GM21737 (cell line): ENCODE measurements around the gene TMEM205.
"Not testable (repeated sequence)": the region's sequence is repeated elsewhere in the genome, so short reads cannot be mapped to it uniquely, and the experiment has no call there.

Experiments used
- ATAC-seq: cut with Tn5 transposase; IDR thresholded peaks from one replicate; pipeline ENCODE4 v1.9.1; 2021; ENCODE audit warnings: mild to moderate bottlenecking, moderate library complexity; ENCODE audit not compliant: unreplicated experiment

The TMEM205 gene

DNA sequence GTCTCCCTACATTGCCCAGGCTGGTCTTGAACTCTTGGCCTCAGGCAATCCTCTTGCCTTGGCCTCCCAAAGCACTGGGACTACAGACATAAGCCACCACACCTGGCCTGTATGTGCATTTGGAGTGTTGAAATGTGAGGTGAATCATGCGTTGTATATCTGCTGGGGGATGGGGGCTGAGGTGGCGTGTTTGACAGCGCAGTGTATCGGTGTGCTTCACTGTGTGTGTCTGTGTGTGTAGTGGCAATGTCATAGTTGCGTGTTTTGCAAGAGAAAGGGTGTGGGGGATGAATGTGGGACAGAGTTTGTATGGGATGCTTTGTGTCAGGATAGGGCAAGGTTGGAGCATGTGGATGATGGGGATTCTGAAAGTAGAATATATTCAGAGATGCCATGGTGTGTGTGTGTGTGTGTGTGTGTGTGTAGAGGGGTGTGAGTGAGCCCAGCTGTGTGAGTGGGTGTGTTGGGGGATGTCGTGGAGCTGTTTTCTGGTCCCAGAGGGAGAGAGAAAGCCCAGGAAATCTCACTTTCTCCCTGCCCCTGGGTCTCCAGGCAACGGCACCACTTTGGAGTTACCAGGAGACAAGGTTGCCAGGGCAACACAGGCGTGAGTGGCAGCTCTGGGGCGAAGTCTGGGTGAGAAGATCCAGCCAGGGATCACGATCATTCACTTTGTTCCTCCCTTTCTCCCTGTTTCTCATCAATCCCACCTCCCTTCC is 27.3 kb upstream of the TMEM205 start:
- ATAC-seq: no peak

DNA sequence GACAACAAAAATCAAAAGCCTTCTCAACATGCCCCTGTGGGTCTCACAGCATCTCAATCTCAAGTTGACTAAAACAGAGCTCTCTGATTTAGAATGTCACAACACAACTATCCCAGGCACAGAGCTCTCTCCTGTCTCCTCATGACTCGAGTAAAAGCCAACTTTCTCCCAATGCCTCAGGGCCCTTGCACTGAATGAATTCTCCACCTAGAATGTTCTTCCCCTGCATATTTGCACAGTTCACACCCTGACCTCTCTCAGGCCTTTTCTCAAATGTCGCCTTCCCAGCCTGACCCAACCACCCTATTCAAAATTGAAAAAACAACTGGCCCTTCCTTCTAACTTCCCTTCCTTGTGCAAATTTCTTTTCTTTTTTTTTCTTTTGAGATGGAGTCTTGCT is 24.7 kb upstream of the TMEM205 start:
- no peak for ATAC-seq

DNA sequence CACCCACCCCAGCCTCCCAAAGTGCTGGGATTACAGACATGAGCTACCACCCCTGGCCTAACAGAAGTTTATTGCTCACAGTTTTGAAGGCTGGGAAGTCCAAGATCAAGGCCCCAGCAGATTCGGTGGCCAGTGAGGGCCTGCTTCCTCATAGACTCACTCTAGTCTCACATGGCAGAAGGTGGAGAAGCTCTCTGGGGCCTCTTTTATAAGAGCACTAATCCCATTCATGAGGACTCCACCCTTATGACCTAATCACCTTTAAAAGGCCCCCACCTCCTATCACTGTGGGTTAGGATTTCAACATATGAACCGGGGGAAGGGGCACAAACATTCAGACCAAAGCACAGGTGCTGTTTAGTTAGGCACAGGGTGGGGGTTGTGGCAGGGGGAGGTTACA is 21.5 kb upstream of the TMEM205 start:
- no peak for ATAC-seq

DNA sequence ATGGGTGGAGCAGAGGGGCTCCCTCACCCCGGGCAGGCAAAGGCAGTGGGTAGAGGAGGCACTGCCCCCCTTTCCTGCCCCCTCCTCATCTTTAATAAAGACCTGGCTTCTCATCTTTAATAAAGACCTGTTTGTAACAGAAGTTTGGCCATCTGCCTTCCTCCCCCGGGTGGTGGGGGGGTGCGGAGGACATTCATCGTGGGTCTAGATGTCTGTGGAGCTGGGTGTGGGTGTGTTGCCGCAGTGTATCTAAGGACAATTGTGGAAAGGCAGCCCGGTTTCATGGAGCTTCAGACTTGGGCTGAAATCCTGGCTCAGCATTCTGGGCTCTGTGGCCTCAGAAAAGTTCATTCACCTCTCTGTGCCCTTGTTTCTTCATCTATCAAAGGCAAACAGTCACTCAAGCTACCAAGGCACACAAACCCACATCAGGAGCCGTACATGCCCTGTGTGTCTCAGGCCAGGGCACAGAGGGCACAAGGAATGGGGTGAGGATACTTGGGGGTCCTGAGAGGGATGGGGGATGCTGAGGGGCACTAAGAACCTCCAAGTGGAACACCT is 19.6 kb upstream of the TMEM205 start:
- no peak for ATAC-seq

DNA sequence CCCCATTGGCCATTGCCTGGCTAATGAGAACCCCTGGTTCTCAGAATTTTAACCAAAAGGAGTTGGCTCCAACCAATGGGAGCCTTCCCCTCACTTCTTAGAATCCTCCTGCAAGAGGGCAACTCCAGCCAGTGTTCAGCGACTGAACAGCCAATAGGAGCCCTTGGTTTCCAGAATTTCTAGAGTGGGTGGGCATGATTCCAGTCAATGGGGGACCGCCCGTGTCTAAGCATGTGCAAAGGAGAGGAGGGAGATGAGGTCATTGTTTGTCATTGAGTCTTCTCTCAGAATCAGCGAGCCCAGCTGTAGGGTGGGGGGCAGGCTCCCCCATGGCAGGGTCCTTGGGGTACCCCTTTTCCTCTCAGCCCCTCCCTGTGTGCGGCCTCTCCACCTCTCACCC is 18.9 kb upstream of the TMEM205 start:
- no peak for ATAC-seq

DNA sequence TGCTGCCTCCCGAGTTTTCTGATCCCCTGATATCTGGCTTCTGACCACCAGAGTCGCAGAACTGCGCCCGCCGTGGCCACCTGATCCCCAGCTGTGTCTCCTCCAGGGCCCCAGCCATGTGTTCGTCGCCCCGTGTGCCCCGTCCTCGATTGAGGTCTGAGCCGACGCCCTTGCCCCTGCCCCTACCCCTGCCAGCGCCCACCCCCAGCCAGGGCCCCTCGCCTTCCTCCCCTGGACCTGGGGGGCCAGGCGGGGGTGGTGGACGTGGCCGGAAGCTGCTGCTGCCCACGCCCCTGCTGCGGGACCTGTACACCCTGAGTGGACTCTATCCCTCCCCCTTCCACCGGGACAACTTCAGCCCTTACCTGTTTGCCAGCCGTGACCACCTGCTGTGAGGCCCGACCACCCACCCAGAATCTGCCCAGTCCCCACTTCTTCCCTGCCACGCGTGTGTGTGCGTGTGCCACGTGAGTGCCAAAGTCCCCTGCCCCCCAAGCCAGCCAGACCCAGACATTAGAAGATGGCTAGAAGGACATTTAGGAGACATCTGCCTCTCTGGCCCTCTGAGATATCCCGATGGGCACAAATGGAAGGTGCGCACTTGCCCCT is 18.3 kb upstream of the TMEM205 start:
- no peak for ATAC-seq

DNA sequence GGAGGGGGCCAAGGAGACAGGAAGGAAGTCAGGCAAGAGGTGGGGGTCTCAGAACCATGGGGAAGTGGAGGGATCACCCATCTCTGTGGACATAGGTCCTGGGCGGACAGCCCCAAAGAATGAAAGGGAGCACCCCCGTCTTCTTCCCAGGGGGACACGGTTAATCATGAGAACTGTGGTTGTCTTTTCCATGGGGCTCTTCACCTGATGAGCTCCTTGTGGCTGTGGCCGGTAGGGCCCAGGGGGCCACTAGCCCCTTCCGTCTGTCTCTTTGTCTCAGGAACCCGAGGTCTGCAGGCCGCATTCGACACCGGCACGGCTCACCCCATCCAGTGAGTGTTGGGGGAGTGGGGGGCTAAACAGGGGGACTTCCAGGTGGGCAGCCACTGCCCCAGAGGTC is 17.8 kb upstream of the TMEM205 start:
- no peak for ATAC-seq

DNA sequence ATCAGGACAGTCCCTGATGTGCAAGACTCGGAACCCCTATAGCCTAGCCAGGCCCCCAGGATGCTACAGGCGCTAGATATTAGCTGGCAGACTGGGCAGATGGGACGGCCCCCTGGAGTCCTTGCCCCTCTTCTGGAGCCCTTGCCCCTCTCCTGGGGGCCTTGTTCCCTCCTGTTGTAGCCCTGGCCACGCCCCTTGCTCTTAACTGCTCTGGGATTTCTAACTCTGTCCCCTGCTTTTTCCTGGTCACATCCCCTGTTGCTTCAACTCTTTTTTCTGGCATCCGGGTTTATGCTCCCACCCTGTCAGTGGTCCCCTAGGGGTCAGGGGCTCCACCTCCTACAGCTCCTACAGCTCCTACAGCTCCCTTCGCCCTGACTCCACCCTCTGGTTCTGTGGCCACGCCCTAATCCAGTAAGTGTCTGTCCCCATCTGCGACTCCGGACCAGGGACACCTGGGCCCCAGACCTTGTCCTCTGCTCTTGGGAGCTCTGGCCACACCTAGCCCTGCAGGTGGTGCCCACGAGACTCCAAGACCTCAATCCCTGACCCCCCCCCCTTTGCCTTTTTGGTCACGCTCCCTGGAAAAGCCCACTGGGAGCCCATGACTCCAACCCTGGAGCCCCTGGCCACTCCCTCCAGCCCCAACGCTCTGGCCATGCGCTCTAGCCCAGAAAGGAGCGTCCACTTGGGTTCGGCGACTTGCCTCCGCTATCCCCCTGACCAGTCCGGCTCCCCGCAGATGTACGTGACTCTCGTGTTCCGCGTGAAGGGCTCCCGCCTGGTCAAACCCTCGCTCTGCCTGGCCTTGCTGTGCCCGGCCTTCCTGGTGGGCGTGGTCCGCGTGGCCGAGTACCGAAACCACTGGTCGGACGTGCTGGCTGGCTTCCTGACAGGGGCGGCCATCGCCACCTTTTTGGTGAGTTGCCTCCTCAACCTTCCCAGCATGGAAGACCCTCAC is 16.0 kb upstream of the TMEM205 start:
- ATAC-seq: no peak

DNA sequence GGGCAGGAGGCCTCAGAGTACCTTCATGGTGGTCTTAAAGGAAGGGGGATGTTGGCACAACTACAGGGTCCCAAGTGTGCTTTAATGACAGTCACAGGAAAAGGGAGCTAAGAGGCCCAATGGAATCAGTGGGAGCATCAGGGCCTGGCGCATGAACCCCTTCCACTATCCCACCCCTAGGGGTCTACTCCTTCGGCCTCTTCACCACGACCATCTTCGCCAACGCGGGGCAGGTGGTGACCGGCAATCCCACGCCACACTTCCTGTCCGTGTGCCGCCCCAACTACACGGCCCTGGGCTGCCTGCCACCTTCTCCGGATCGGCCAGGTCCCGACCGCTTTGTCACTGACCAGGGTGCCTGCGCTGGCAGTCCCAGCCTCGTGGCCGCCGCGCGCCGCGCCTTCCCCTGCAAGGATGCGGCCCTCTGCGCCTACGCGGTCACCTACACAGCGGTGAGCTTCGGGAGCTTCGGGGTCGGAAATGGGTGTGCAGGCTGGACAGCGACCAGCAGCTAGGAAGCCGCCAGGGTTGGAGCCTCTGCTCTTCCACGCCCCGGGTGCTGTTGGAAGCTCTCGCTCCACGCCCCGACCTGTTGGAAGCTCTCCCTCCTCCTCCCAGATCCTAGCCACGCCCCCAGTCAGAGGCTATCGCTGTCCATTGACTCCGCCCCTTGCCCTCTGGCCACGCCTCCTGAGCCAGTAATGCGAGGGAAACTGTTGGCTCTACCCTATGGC is 15.1 kb upstream of the TMEM205 start:
- ATAC-seq: no peak

DNA sequence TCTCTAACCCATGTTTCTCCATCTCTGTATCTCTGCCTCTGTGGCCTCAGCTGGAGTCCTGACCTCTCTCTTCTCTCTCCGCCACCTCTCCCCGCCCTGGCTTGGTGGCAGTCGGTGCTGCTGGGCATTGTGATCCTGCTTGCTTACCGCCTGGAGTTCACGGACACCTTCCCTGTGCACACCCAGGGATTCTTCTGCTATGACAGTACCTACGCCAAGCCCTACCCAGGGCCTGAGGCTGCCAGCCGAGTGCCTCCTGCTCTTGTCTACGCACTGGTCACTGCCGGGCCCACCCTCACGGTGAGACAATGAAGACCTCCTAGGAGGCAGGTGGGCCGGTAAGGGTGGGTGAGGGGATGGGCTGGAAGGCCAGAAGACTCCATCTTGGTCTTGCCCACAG is 13.4 kb upstream of the TMEM205 start:
- no peak for ATAC-seq

DNA sequence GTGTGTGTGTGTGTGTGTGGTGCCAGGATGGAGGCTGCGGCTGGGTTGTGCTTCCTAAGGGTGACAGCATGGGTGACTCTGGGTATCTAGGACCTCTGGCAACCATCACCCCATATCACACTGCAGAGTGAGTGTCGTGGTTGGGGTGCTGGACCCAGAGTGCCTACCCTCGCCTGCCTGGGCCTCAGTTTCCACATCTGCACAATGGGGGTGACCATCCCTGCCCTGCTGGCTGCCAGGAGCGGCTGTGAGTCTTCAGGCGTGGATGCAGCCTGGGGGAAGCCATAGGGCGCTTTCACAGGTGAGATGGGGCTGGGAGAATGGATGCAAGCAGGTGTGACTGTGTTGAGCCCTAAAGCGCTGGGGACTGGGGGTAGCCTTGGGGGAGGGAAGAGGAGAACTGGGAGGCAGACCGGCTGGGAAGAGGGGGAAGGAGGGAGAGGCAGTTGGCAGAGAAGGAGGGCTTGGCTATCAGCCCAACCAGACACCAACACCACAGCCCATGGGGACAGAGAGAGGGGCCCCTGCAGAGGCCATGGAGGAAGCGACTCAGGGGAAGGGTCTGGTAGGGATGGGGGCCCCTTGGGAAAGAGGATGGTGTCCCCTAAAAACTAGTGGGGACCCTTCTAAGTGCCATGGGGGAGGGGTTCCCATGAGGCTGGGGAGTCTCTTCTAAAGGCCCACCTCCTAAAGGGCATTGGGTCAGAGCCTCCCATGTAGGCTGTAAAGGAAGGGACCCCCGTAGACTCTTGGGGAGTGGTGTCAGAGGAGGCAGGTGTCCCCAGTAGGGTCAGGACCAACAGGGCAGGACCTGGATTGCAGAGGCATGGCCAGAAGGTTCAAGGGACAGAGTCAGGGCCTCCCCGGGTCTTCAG is 10.8 kb upstream of the TMEM205 start:
- no peak for ATAC-seq

DNA sequence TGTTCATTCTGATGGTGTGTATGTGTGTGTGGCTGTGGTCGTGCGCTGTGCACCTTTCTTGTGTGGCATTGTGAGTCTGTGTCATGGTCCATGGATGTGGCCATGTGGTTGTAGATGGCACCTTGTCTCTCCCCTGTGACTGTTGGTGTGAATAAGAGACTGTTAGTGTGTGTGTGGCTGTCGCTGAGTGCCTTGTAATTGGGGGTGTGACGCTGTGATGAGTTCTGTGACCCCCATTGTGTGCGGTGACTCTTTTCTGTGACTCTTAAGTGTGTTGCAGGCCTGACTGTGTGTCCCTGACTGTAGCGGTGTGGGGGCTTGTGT is 10.0 kb upstream of the TMEM205 start:
- no peak for ATAC-seq

DNA sequence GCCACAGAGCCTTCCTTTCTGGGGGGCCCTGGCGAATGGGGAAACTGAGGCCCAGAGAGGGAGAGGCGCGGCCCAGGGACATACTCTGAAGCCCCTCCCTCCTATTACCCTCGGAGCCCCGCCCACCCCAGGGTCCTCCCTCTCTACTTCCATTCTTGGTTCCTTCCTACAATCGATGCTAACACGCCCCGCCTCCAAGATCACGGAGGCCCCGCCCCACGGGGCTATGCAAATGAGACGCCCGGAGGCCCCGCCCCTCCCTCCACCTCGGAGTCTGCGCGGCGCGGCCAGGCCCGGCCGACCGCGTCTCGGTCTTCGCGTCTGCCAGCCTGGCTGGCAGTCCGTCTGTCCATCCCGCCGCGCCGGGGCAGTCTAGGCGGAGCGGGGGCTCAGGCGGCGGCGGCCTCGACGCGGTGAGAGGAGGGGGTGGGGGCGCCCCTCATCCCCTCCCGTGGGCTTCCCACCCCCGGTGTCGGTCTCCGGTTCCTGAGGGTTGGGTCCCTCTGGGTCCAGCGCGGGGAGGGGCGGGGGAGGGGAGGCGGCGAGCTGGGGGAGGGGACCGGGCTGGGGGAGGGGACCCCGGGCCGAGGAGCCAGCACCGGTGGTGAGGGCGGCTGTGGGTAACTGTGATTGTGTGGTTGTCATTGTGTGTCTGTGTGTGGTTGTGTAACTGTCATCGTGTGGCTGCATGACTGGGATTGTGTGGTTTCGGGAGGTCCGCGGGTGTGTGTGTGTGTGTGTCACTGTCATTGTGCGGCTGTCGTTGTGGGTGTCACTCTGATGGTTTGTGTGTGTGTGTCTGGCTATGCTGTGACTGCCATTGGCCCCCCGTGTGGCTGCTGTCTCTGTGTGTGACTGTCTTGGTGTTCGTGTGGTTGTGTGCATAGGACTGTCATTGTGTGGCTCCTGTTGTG is 9.3 kb upstream of the TMEM205 start, which contains the start of gene PLPPR2:
Gene PLPPR2 (plus strand): TSS at position 273 of the 914 bp plus-strand sequence. CDS start 2,242 bp downstream, outside the sequence.
- ATAC-seq: no peak

DNA sequence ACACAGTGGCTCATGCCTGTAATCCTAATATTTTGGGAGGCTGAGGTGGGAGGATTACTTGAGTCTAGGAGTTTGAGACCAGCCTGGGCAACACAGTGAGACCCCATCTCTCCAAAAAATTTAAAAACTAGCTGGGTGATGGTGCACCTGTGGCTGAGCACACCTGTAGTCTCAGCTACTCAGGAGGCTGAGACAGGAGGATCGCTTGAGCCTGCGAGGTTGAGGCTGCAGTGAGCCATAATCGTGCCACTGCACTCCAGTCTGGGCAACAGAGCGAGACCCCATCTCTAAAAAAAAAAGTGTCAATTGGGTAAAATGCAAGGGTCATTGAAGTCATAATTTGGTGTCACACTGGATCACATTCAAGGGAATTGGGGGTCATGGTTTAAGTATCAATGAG is 8.0 kb upstream of the TMEM205 start:
- ATAC-seq: not testable (repeated sequence)

DNA sequence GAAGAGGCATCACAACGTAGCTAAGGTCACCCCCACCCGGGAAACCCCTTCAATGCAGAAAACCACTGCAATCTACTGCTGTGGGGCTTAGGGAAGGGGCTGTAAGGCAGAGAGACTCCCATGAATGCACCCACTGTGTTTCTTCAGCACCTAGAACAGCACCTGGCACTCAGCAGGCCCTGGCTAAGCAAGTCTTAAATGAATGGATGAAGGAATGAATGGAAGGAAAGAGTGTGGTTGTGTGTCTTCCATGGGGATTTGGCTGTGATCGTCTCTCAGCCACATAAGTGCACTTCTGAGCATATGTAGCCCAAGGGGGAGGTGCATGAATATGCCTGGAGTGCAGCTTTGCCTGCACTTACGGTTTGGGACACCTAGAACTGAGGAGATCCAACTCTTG is 3.1 kb upstream of the TMEM205 start:
- ATAC-seq: no peak

DNA sequence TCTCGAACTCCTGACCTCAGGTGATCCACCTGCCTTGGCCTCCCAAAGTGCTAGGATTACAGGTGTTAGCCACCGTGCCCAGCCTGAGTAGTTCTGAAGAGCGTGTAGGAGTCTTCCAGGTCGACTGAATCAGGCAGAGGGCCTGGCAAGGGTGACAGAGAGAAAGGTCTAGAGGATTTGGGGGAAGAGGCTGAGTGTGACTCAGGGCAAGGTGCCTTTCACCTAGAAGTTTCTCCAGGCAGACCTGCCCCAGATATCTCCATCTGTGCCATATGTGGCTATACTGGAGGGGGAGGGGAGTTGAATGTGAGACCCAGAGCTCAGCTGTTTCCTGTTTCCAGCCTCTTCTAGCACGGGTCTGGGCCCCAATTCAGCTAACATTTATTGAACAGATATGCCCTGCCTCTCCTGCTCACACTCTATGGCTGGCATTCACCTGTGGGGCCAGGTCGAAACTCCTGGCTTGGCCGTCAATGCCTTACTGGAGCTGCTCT is 1.5 kb upstream of the TMEM205 start:
- no peak for ATAC-seq

DNA sequence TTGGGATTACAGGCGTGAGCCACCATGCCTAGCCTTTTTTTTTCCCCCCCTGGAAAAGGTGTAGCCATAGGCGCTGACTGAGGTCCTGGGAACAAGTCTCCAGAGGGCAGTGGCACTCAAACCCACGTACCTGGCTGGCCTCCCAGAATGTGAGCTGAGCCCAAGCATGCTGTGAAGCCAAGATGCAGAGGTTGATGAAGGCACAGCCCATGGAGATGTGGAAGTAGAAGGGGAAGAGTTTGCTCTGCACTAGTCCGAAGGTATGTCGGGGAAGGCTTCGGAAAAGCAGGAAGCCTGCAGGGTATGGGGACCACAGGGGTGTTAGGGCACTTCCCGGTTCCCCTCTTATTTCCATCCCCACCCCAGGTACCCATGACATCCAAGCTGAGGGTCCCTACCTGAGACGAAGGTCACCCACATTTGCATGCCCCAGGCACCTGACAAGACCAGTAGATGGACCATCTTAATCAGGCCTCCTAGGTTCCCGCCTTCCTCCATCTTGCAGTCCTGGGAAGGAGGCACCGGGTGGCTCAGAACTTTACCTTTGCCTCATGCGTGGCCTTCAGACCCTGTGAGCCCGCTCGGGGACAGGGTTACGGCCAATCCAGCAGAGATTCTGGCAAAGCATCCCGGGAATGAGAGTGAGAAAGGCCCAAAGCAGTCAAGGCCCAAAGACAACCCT is 805 bp downstream of the TMEM205 start:
- ATAC-seq: no peak

DNA sequence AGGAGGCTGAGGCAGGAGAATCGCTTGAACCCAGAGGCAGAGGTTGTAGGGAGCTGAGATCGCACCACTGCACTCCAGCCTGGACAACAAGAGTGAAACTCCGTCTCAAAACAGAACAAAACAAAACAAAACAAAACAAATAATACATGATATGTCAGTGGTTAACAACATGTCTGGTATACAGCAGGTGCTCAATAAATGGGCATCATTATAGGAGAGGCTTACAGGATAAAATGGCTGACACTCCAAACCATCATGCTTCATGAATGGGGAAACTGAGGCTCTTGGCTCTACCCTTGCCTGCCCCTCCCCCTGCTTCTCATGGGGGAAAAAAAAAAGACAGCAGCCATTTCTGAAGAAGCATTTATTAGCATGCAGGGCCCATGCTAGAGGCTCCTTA is 3.6 kb downstream of the TMEM205 start:
- ATAC-seq: no peak
